Testis (tissue), 2 donors: ENCODE measurements around the gene COL21A1.

ENCODE experiments used
- POLR2A ChIP-seq: fragments of 450-650 bp; IDR thresholded peaks from one replicate; pipeline ENCODE4 v1.6.1; 2017; ENCODE audit warnings: antibody characterized with exemption, mild to moderate bottlenecking, moderate library complexity
- TF ChIP-seq, protein P1 (sequence below), 3 experiments: fragments of 450-650 bp in 2 of 3; fragments of 200-600 bp in 1 of 3; sonication (generic) in 1 of 3; IDR thresholded peaks; one replicate each; pipeline ENCODE4 v1.5.1; 2016 to 2019; ENCODE audit warnings: antibody characterized with exemption in 3 of 3, mild to moderate bottlenecking in 2 of 3, moderate library complexity in 1 of 3

DNA sequence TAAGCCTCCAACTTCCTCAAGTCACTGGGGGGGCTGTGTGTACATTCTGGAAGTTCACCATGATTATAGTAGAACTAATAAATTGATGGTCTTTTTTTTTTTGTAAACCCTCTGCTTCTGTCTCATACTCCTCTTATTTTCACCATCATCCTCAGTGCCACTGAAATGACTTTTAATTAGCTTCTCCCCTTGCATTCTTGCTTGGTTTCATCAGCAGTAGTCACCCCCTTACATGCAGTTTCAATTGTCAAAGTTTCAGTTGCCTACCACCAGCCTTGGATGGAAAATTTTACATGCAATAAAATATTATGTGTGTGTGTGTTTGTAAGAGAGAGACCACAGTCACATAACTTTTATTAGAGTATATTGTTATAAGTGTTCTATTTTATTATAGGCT is 196.2 kb downstream of the COL21A1 start:
- TF ChIP-seq, protein P1, sequence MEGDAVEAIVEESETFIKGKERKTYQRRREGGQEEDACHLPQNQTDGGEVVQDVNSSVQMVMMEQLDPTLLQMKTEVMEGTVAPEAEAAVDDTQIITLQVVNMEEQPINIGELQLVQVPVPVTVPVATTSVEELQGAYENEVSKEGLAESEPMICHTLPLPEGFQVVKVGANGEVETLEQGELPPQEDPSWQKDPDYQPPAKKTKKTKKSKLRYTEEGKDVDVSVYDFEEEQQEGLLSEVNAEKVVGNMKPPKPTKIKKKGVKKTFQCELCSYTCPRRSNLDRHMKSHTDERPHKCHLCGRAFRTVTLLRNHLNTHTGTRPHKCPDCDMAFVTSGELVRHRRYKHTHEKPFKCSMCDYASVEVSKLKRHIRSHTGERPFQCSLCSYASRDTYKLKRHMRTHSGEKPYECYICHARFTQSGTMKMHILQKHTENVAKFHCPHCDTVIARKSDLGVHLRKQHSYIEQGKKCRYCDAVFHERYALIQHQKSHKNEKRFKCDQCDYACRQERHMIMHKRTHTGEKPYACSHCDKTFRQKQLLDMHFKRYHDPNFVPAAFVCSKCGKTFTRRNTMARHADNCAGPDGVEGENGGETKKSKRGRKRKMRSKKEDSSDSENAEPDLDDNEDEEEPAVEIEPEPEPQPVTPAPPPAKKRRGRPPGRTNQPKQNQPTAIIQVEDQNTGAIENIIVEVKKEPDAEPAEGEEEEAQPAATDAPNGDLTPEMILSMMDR (IDR thresholded peaks at IDR 0.05), result no peak
- no peak for TF ChIP-seq POLR2A
